GM12873 (cell line): Measurements from ENCODE around the gene CRKL.

Experiments
- TF ChIP-seq, protein P1 (sequence below): IDR thresholded peaks from 2 replicates; pipeline ENCODE4 v1.5.1; 2012; ENCODE audit warnings: low read depth, mild to moderate bottlenecking, moderate library complexity, low read length, control low read depth; ENCODE audit not compliant: insufficient read depth; ENCODE audit errors: missing control alignments

CRKL gene

DNA sequence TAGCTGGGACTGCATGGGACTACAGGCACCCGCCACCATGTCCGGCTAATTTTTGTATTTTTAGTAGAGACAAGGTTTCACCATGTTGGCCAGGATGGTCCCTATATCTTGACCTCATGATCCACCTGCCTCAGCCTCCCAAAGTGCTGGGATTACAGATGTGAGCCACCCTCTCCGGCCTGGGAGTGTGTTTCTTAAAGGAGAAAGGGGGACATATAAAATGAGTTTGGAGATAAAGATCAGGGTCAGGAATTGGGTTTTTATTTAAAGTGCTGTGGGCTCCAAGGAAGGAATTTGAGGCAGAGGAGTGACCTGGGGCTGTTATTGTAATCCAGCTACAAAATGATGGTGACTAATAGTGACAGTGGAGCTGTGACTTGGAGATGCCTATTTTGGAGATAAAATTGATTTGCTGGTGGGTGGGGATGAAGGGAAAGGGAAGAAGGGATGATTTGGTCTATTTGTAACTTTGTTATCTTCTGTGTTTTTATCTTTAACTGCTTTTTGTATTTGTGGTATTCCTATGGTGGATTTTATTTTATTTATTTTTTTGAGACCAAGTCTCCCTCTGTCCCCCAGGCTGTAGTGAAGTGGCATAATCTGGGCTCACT, 5.0 kb downstream of the CRKL start:
- TF ChIP-seq, protein P1, sequence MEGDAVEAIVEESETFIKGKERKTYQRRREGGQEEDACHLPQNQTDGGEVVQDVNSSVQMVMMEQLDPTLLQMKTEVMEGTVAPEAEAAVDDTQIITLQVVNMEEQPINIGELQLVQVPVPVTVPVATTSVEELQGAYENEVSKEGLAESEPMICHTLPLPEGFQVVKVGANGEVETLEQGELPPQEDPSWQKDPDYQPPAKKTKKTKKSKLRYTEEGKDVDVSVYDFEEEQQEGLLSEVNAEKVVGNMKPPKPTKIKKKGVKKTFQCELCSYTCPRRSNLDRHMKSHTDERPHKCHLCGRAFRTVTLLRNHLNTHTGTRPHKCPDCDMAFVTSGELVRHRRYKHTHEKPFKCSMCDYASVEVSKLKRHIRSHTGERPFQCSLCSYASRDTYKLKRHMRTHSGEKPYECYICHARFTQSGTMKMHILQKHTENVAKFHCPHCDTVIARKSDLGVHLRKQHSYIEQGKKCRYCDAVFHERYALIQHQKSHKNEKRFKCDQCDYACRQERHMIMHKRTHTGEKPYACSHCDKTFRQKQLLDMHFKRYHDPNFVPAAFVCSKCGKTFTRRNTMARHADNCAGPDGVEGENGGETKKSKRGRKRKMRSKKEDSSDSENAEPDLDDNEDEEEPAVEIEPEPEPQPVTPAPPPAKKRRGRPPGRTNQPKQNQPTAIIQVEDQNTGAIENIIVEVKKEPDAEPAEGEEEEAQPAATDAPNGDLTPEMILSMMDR, result no peak

DNA sequence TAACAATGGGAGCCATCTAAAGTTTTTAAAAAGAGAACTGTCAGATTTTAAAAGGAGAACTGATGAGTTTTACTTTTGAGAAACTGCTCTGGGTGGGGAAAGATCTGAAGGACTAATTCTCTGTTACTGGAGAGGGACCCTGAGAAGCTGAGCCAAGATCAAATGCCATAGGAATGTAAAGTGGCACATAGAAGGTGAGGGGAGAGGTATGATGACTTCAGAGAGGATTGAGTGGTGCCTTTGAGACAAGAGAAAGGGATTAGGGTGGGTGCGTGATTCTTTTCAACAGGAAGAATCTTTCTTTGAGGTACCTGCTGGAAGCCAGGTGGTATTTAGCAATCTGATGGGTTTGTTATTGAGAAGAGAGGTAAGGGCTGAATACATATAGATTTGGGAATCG, 9.0 kb downstream of the CRKL start:
- TF ChIP-seq, protein P1, result no peak

DNA sequence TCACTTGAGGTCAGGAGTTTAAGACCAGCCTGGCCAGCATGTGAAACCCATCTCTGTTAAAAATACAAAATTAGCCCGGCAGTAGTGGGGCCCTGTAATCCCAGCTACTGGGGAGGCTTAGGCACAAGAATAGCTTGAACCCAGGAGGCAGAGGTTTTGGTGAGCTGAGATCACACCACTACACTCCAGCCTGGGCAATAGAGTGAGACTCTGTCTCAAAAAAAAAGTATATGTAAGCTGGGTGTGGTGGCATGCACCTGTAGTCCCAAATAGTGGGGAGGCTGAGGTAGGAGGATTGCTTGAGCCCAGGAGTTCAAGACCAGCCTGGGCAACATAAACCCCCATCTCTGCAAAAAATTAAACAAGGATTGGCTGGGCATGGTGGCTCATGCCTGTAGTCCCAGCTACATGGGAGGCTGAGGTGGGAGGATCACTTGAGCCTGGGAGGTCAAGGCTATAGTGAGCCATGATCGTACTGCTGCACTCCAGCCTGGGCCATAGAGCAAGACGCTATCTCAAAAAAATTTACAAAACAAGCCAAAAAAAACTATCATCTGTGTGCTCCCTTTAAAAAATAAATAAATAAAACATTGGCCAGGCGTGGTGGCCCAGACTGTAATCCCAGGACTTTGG, 10.8 kb downstream of the CRKL start:
- TF ChIP-seq, protein P1, result no peak

DNA sequence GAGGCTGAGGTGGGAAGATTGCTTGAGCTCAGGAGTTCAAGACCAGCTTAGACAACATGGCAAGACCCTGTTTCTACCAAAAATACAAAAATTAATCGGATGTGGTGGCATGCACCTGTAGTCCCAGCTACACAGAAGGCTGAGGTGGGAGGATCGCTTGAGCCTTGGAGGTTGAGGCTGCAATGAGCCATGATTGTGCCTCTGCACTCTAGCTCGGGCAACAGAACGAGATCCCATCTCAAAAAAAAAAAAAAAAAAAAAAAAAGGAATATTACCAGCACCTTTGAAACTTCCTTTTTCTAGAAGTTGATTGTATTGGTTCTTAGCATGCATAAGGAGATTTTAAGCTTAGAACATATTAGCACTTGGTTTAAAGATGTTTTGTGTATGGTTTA, 11.4 kb downstream of the CRKL start:
- TF ChIP-seq, protein P1, result no peak

- TF ChIP-seq, protein P1, result no peak
Measured at GRCh38 chr22:20930004-20930403, 12.8 kb downstream of the CRKL start.

GRCh38 chr22:20931126-20931654, 14.0 kb downstream of the CRKL start:
- TF ChIP-seq, protein P1, result no peak

GRCh38 chr22:20933910-20934309, 16.7 kb downstream of the CRKL start:
- TF ChIP-seq, protein P1, result no peak
